ENCODE results near the gene S100A5. TPM values are rescaled to one million over a fixed set of nuclear protein-coding genes. Genes with fewer than 3 reads are reported as not detected.

Gene S100A5
- total RNA-seq, 2 experiments from 2014 or later = not detected

DNA sequence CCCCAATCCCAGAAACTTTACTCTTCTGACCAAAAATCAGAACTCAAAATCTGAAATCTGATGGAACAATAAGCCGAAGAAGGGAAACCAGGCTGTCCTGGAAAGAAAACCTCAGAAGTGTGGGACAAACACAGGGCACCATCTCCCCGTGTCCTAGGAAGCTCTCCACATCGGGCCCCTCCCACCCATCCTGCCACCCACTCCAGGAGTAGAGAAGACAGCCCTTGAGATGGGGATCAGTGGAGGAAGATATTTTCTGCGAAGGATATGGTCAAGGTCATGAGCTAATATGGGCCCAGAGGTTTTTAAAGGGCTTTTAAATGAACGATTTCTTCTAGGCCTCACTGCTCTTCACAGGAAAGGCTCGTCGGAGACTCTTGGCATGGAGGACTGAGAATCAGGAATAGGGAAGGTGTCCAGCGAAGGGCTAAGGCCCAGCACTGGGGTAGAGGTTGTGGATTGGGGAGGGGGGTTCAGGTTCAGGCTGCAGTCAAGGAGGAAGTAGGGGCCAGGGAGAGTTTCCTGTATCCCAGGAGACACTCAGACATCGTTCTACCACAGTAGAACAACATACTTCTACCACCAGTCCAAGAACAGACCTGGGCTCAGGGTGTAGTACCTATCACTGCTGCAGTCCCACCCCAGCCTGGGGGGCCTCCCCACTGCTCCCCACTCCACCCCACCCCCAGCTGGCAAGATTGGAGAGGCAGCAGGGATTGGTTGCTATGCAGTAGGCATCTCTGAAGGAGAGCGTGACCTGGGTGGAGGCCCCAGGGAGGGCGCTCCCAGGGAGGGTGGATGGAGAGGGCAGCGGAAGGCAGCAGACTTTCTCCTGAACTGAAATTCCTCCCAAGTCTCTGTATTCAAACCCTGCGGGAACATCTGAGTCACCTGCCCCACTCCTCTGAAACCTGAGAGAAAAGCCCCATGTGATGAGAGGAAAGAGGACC lies 1.2 kb upstream of the S100A5 start:
- Histone ChIP-seq H3K4me2 (ENCODE audit: low read length) (no peak overlapping the region), H3K27ac (ENCODE audit: low read depth, low read length, poor library complexity, severe bottlenecking) (no peak overlapping the region), H4K20me1 (ENCODE audit: insufficient read depth, low read length) (no peaks in the 10 kb centered on the region), H3K4me3 (ENCODE audit: low read depth, low read length, poor library complexity, severe bottlenecking) (no peak overlapping the region), H3K9me3 (ENCODE audit: low read length) (no peaks in the 10 kb centered on the region), H3K4me1 (ENCODE audit: insufficient read depth, low read length, poor library complexity, severe bottlenecking) (peaks cover 16% of the 10 kb centered on the region), H3K9me2 (ENCODE audit: insufficient read depth, low read length) (no peaks in the 10 kb centered on the region), H3K79me2 (ENCODE audit: insufficient read depth, low read depth, low read length) (no peaks in the 10 kb centered on the region), H2AFZ (ENCODE audit: low read length) (no peak overlapping the region), H3K36me3 (ENCODE audit: insufficient read depth, low read length) (no peaks in the 10 kb centered on the region)
- no peak for DNase-seq (ENCODE audit: low spot score)
- intact Hi-C loops (cut with micrococcal nuclease; ENCODE audit: unreplicated experiment) = no loop called here
- BruUV-seq (replicated peaks) = no TSS peak
- TF ChIP-seq EZH2phosphoT487 (IDR thresholded peaks at IDR 0.05; ENCODE audit: borderline replicate concordance, low read depth, low read length) = no peak
- TF ChIP-seq, protein P1, sequence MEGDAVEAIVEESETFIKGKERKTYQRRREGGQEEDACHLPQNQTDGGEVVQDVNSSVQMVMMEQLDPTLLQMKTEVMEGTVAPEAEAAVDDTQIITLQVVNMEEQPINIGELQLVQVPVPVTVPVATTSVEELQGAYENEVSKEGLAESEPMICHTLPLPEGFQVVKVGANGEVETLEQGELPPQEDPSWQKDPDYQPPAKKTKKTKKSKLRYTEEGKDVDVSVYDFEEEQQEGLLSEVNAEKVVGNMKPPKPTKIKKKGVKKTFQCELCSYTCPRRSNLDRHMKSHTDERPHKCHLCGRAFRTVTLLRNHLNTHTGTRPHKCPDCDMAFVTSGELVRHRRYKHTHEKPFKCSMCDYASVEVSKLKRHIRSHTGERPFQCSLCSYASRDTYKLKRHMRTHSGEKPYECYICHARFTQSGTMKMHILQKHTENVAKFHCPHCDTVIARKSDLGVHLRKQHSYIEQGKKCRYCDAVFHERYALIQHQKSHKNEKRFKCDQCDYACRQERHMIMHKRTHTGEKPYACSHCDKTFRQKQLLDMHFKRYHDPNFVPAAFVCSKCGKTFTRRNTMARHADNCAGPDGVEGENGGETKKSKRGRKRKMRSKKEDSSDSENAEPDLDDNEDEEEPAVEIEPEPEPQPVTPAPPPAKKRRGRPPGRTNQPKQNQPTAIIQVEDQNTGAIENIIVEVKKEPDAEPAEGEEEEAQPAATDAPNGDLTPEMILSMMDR (conservative IDR thresholded peaks at IDR 0.05; ENCODE audit: low read length) = no peak
- CTCF ChIA-PET (ENCODE audit: unreplicated experiment) = no interaction called here
- POLR2A ChIA-PET = no interaction called here

DNA sequence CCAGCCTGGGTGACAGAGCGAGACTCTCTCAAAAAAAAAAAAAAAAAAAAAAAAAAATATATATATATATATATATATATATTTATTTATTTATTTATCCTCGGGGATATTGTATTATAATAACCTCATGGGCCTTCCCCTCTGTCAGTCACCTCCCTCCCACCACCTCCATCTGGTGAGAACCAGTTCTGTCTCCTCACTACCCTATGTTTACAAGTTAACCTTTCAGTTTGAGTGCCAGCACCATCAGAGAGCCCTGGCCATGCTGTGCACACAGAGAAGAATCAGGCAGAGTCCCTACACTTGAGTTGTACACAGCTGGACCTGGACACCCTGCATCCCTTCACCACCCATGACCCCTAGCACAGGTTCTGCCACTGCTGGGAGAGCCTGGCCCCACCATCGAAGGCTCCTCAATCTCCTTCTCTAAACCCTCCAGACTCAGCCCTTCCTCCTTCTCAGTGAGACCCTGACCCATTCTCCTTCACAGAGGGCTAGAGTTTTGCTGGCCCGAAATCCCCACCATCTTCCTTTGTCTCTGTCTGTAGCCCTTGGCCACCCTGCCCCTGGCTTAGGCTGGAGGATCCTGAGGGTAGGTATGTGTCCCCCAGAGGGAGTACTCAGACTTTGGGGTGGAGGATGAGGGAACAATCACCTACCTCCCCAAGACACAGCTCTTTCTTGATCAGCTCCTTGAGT lies 1.2 kb downstream of the S100A5 start:
- Histone ChIP-seq H3K4me1 (ENCODE audit: insufficient read depth, low read length, poor library complexity, severe bottlenecking) (peaks cover under 1% of the 10 kb centered on the region), H3K9me3 (ENCODE audit: low read length) (no peaks in the 10 kb centered on the region), H3K4me2 (ENCODE audit: low read length) (no peak overlapping the region), H2AFZ (ENCODE audit: low read length) (no peak overlapping the region), H3K27ac (ENCODE audit: low read depth, low read length, poor library complexity, severe bottlenecking) (no peak overlapping the region), H3K9me2 (ENCODE audit: insufficient read depth, low read length) (no peaks in the 10 kb centered on the region), H3K36me3 (ENCODE audit: insufficient read depth, low read length) (no peaks in the 10 kb centered on the region), H3K4me3 (ENCODE audit: low read depth, low read length, poor library complexity, severe bottlenecking) (no peak overlapping the region), H3K79me2 (ENCODE audit: insufficient read depth, low read depth, low read length) (no peaks in the 10 kb centered on the region), H4K20me1 (ENCODE audit: insufficient read depth, low read length) (no peaks in the 10 kb centered on the region)
- TF ChIP-seq, protein P1 (conservative IDR thresholded peaks at IDR 0.05; ENCODE audit: low read length) = no peak
- TF ChIP-seq EZH2phosphoT487 (IDR thresholded peaks at IDR 0.05; ENCODE audit: borderline replicate concordance, low read depth, low read length) = no peak
- DNase-seq (ENCODE audit: low spot score) = no peak
- intact Hi-C loops (cut with micrococcal nuclease; ENCODE audit: unreplicated experiment) = no loop called here
- BruUV-seq (replicated peaks) = no TSS peak
- ChIA-PET POLR2A (no interaction called here), CTCF (ENCODE audit: unreplicated experiment) (no interaction called here)
